MM.1S (cell line): ENCODE results near the gene PTGR1.
"Not testable (repeated sequence)": the region's sequence is repeated elsewhere in the genome, so short reads cannot be mapped to it uniquely, and the experiment has no call there.

Experiments used
- DNase-seq: peaks from one replicate; pipeline ENCODE4 v3.0.0-alpha.2; 2015
- H2AFZ ChIP-seq: fragments of 300-600 bp; sonication (generic); 2 replicates; pipeline ENCODE4 v1.6.0; 2016; ENCODE audit warnings: antibody characterized with exemption, low read length
- H3F3A ChIP-seq: fragments of 300-600 bp; sonication (generic); 2 replicates; pipeline ENCODE4 v1.6.1; 2016; ENCODE audit warnings: mild to moderate bottlenecking, antibody characterized with exemption, low read length, moderate library complexity, mixed read lengths; ENCODE audit not compliant: insufficient read depth
- H3K27ac ChIP-seq: fragments of 300-600 bp; sonication (generic); 2 replicates; pipeline ENCODE4 v1.5.1; 2016; ENCODE audit warnings: mild to moderate bottlenecking, low read length
- H3K27me3 ChIP-seq: fragments of 300-600 bp; sonication (generic); replicated peaks from 2 replicates; pipeline ENCODE4 v1.6.0; 2016; ENCODE audit warnings: low read length; ENCODE audit not compliant: insufficient read depth
- H3K36me3 ChIP-seq: fragments of 300-600 bp; sonication (generic); replicated peaks from 2 replicates; pipeline ENCODE4 v1.6.1; 2016; ENCODE audit warnings: mild to moderate bottlenecking, low read length, mixed read lengths; ENCODE audit not compliant: insufficient read depth
- H3K4me1 ChIP-seq: fragments of 300-600 bp; sonication (generic); 2 replicates; pipeline ENCODE4 v1.6.1; 2016; ENCODE audit warnings: low read length, mixed read lengths
- H3K4me2 ChIP-seq: fragments of 300-600 bp; sonication (generic); 2 replicates; pipeline ENCODE4 v1.6.0; 2016; ENCODE audit warnings: low read depth, low read length
- H3K4me3 ChIP-seq: fragments of 300-600 bp; sonication (generic); 2 replicates; pipeline ENCODE4 v1.5.1; 2016; ENCODE audit warnings: low read length, mixed read lengths
- H3K79me2 ChIP-seq: fragments of 300-600 bp; sonication (generic); 2 replicates; pipeline ENCODE4 v1.6.1; 2016; ENCODE audit warnings: mixed run types, low read length, mixed read lengths
- H3K9ac ChIP-seq: fragments of 300-600 bp; sonication (generic); 2 replicates; pipeline ENCODE4 v1.6.1; 2016; ENCODE audit warnings: low read length, mixed read lengths
- H3K9me2 ChIP-seq: fragments of 300-600 bp; sonication (generic); replicated peaks from 2 replicates; pipeline ENCODE4 v1.6.1; 2016; ENCODE audit warnings: mild to moderate bottlenecking, low read length, mixed read lengths; ENCODE audit not compliant: insufficient read depth
- H3K9me3 ChIP-seq: fragments of 300-600 bp; sonication (generic); replicated peaks from 2 replicates; pipeline ENCODE4 v1.6.1; 2016; ENCODE audit warnings: mild to moderate bottlenecking, low read length, mixed read lengths; ENCODE audit not compliant: insufficient read depth
- H4K20me1 ChIP-seq: fragments of 300-600 bp; sonication (generic); 2 replicates; pipeline ENCODE4 v1.6.1; 2016; ENCODE audit warnings: mild to moderate bottlenecking, low read length, moderate library complexity, mixed read lengths; ENCODE audit not compliant: insufficient read depth
- EZH2 ChIP-seq: fragments of 300-600 bp; sonication (generic); optimal IDR thresholded peaks from 2 replicates; pipeline ENCODE3; 2017; ENCODE audit warnings: low read depth, mild to moderate bottlenecking, antibody characterized with exemption, low read length, mixed read lengths
- EZH2phosphoT487 ChIP-seq: fragments of 300-600 bp; sonication (generic); IDR thresholded peaks from 2 replicates; pipeline ENCODE4 v1.6.1; 2018; ENCODE audit warnings: antibody characterized with exemption, low read length
- TF ChIP-seq, protein P1 (sequence below): fragments of 300-600 bp; sonication (generic); IDR thresholded peaks from 2 replicates; pipeline ENCODE4 v1.5.1; 2016; ENCODE audit warnings: antibody characterized with exemption, low read length, mixed read lengths

PTGR1 gene

DNA sequence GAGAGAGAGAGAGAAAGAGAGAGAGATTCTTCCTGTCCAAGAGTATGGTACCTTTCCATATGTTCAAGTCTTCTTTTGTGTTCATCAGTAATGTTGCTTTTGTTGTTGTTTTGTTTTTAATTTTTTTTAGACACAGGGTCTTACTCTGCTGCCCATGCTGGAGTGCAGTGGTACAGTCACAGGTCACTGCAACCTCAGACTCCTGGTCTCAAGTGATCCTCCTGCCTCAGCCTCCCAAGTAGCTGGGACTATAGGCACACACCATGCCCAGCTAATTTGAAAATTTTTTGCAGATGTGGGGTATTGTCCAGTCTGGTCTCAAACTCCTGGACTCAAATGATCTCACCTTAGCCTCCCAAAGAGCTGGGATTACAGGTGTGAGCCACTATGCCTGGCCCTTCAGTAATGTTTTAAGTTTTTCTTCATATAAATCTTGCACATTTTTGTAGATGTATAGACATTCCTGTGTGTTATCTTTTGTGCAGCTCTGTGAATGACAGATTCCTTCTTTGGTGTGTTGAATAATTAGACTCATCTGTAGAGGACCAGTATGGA, 38.2 kb downstream of the PTGR1 start:
- H3F3A ChIP-seq, result no peaks in the 10 kb centered on the region
- H3K4me3 ChIP-seq, result no peak overlapping the region
- no peak overlapping the region for H3K27ac ChIP-seq
- no peaks in the 10 kb centered on the region for H3K36me3 ChIP-seq
- no peak overlapping the region for H2AFZ ChIP-seq
- H3K79me2 ChIP-seq, result no peaks in the 10 kb centered on the region
- no peak overlapping the region for H3K4me2 ChIP-seq
- H4K20me1 ChIP-seq, result no peaks in the 10 kb centered on the region
- H3K9me3 ChIP-seq, result no peaks in the 10 kb centered on the region
- no peaks in the 10 kb centered on the region for H3K4me1 ChIP-seq
- no peak overlapping the region for H3K9ac ChIP-seq
- no peaks in the 10 kb centered on the region for H3K9me2 ChIP-seq
- TF ChIP-seq EZH2phosphoT487 (no peak), EZH2 (no peak)
- TF ChIP-seq, protein P1, sequence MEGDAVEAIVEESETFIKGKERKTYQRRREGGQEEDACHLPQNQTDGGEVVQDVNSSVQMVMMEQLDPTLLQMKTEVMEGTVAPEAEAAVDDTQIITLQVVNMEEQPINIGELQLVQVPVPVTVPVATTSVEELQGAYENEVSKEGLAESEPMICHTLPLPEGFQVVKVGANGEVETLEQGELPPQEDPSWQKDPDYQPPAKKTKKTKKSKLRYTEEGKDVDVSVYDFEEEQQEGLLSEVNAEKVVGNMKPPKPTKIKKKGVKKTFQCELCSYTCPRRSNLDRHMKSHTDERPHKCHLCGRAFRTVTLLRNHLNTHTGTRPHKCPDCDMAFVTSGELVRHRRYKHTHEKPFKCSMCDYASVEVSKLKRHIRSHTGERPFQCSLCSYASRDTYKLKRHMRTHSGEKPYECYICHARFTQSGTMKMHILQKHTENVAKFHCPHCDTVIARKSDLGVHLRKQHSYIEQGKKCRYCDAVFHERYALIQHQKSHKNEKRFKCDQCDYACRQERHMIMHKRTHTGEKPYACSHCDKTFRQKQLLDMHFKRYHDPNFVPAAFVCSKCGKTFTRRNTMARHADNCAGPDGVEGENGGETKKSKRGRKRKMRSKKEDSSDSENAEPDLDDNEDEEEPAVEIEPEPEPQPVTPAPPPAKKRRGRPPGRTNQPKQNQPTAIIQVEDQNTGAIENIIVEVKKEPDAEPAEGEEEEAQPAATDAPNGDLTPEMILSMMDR, result no peak
- no peak for DNase-seq
- no peaks in the 10 kb centered on the region for H3K27me3 ChIP-seq

DNA sequence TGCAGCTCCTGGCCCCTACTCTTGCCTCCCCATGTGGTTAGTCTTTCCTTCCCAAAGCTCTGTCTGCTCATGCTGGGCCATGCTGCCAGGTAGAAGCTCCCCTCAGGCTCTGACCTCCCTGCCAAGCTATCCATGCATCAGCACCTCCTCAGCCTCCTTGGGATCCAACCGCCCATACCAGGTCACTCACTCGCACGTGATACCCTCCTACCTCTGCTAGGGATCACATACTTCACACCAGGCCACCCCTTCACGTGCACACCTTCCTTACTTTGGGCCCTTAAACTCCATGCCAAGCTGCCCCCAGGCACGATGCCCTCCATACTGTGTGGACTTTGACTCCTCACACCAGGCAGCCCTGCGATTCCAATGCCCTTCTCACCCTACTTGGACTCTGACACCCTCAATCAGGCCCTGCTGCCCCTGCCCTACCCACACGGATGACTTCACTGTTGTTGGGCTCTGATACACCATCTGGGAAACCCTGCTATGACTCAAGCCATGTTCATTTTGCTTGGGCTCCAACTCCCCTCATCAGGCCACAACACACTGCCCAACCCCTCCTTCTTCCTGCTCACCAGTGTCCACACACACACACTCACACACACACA, 40.3 kb downstream of the PTGR1 start:
- Histone ChIP-seq H3K9me2 (no peaks in the 10 kb centered on the region), H3F3A (no peaks in the 10 kb centered on the region), H2AFZ (no peak overlapping the region), H3K27ac (no peak overlapping the region), H3K27me3 (no peaks in the 10 kb centered on the region), H3K9ac (no peak overlapping the region), H3K4me2 (no peak overlapping the region), H3K36me3 (no peaks in the 10 kb centered on the region), H4K20me1 (no peaks in the 10 kb centered on the region), H3K9me3 (no peaks in the 10 kb centered on the region), H3K4me1 (no peaks in the 10 kb centered on the region), H3K79me2 (no peaks in the 10 kb centered on the region), H3K4me3 (no peak overlapping the region)
- no peak for TF ChIP-seq EZH2phosphoT487
- TF ChIP-seq, protein P1, result no peak
- TF ChIP-seq EZH2, result no peak
- DNase-seq, result no peak

DNA sequence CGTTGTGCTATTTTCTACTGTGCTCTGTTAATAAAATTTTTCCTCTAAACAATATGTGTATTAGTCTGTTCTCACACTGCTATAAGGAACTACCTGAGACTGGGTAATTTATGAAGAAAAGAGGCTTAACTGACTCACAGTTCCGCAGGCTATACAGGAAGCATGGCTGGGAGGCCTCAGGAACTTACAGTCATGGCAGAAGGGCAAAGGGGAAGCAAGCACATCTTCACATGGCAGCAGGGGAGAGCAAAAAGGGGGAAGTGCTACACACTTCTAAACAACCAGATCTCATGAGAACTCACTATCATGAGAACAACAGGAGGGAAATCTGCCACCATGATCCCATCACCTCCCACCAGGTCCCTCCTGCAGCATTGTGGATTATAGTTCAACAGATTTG, 44.0 kb downstream of the PTGR1 start:
- H3K27me3 ChIP-seq, H3K79me2 ChIP-seq, H3K9me3 ChIP-seq, H3K4me3 ChIP-seq, H2AFZ ChIP-seq, H3K4me1 ChIP-seq, H4K20me1 ChIP-seq, H3K4me2 ChIP-seq, H3K9me2 ChIP-seq, H3F3A ChIP-seq, H3K27ac ChIP-seq, H3K9ac ChIP-seq, DNase-seq, H3K36me3 ChIP-seq: not testable (repeated sequence)

DNA sequence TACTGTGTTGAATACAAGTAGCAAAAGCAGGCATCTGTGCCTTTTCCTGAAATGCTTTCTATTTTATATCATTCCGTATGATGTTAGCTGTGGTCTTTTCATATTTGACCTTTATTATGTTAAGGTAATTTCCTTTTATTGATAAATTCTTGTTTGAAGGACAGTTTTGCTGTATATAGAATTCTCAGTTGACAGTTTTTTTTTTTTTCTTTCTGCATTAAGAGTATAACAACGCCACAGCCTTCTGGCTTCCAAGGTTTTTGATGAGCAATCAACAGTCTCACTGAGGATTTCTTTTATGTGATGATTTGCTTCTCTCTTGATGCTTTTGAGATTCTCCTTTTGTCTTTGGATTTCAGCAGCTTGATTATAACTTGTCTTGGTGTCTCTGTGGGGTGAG, 50.8 kb downstream of the PTGR1 start:
- H3K27ac ChIP-seq, result no peak overlapping the region
- TF ChIP-seq EZH2 (no peak), EZH2phosphoT487 (no peak)
- TF ChIP-seq, protein P1, result no peak
- no peaks in the 10 kb centered on the region for H3K4me1 ChIP-seq
- H4K20me1 ChIP-seq, result no peaks in the 10 kb centered on the region
- H3K4me2 ChIP-seq, result no peak overlapping the region
- H3K9me3 ChIP-seq, result no peaks in the 10 kb centered on the region
- H3K27me3 ChIP-seq, result no peaks in the 10 kb centered on the region
- H3K4me3 ChIP-seq, result no peak overlapping the region
- H3K36me3 ChIP-seq, result no peaks in the 10 kb centered on the region
- DNase-seq, result no peak
- no peak overlapping the region for H2AFZ ChIP-seq
- no peaks in the 10 kb centered on the region for H3F3A ChIP-seq
- H3K9me2 ChIP-seq, result no peaks in the 10 kb centered on the region
- H3K79me2 ChIP-seq, result no peaks in the 10 kb centered on the region
- no peak overlapping the region for H3K9ac ChIP-seq
